MM.1S (cell line): ENCODE measurements around the gene EPN3.

ENCODE experiments used
- EZH2 ChIP-seq: fragments of 300-600 bp; sonication (generic); optimal IDR thresholded peaks from 2 replicates; pipeline ENCODE3; 2017; ENCODE audit warnings: low read depth, mild to moderate bottlenecking, antibody characterized with exemption, low read length, mixed read lengths
- TF ChIP-seq, protein P1 (sequence below): fragments of 300-600 bp; sonication (generic); IDR thresholded peaks from 2 replicates; pipeline ENCODE4 v1.5.1; 2016; ENCODE audit warnings: antibody characterized with exemption, low read length, mixed read lengths

DNA sequence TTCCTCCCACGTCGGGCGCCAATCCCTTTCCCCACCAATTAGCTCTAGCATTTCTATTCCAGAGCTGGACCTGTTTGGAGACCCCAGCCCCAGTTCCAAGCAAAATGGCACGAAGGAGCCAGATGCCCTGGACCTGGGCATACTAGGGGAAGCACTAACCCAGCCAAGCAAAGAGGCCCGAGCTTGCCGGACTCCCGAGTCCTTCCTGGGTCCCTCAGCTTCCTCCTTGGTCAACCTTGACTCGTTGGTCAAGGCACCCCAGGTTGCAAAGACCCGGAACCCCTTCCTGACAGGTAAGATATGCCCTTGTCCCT is 8.8 kb downstream of the EPN3 start:
- TF ChIP-seq, protein P1, sequence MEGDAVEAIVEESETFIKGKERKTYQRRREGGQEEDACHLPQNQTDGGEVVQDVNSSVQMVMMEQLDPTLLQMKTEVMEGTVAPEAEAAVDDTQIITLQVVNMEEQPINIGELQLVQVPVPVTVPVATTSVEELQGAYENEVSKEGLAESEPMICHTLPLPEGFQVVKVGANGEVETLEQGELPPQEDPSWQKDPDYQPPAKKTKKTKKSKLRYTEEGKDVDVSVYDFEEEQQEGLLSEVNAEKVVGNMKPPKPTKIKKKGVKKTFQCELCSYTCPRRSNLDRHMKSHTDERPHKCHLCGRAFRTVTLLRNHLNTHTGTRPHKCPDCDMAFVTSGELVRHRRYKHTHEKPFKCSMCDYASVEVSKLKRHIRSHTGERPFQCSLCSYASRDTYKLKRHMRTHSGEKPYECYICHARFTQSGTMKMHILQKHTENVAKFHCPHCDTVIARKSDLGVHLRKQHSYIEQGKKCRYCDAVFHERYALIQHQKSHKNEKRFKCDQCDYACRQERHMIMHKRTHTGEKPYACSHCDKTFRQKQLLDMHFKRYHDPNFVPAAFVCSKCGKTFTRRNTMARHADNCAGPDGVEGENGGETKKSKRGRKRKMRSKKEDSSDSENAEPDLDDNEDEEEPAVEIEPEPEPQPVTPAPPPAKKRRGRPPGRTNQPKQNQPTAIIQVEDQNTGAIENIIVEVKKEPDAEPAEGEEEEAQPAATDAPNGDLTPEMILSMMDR = no peak
- no peak for TF ChIP-seq EZH2
